GM12878 (cell line): ENCODE results near the gene CPNE5. TPM values are rescaled to one million over a fixed set of nuclear protein-coding genes. Genes with fewer than 3 reads are reported as not detected.
A peak's percentile ranks its signal among the peaks of the same experiment; 100 is the strongest.

ENCODE experiments used
- ATAC-seq: fragments of 200-7000 bp; cut with Tn5 transposase; 3 replicates; pipeline ENCODE4 v1.9.1; 2020; ENCODE audit warnings: mild to moderate bottlenecking, moderate library complexity
- BruUV-seq: library from RNA; stranded (reverse); fragments of 400-500 nt; replicated peaks from 2 replicates; lab custom pipeline; 2021; lab: Mats Ljungman, UMichigan
- CTCF ChIA-PET: fragments of 300-600 bp; sonication (Branson Sonifier 250); formaldehyde crosslinking; extraction: SDS; loops from one replicate; lab custom pipeline; 2021; ENCODE audit warnings: inconsistent platforms; lab: Yijun Ruan, JAX
- POLR2A ChIA-PET: fragments of 350-600 bp; formaldehyde crosslinking; extraction: SDS; loops from one replicate; lab custom pipeline; 2021; ENCODE audit warnings: inconsistent platforms; lab: Charles Lee
- RAD21 ChIA-PET: fragments of 300-600 bp; sonication (Branson Sonifier 250); formaldehyde crosslinking; loops from one replicate; lab custom pipeline; 2023; ENCODE audit warnings: antibody characterized with exemption; ENCODE audit not compliant: unreplicated experiment; lab: Charles Lee
- SMC1A ChIA-PET: fragments of 300-600 bp; sonication (Branson Sonifier 250); formaldehyde crosslinking; loops from one replicate; lab custom pipeline; 2023; ENCODE audit not compliant: unreplicated experiment, uncharacterized antibody; lab: Charles Lee
- DNase-seq: peaks from one replicate; pipeline ENCODE4 v3.0.0-alpha.2; 2011; ENCODE audit warnings: low read depth, low spot score
- FAIRE-seq: peaks from 3 replicates; lab custom pipeline; 2011; peaks lifted over from hg19 to GRCh38; lab: Jason Lieb, UNC
- H2AFZ ChIP-seq: 2 replicates; pipeline ENCODE4 v1.6.0; 2011; ENCODE audit warnings: low read depth, low read length, control low read depth; ENCODE audit not compliant: control insufficient read depth
- H3K27ac ChIP-seq: 2 replicates; pipeline ENCODE4 v1.5.1; 2011; ENCODE audit warnings: control low read depth; ENCODE audit not compliant: control insufficient read depth, insufficient read depth
- H3K27me3 ChIP-seq, 2 experiments: replicated peaks in 1 of 2; 2 replicates each; pipeline versions ENCODE4 v1.6.0 to v1.6.1; 2011; ENCODE audit warnings: low read length in 1 of 2; ENCODE audit not compliant: control insufficient read depth in 2 of 2, insufficient read depth in 2 of 2
- H3K36me3 ChIP-seq, 2 experiments: 2 replicates each; pipeline ENCODE4 v1.5.1; 2011; ENCODE audit warnings: low read length in 1 of 2; ENCODE audit not compliant: control insufficient read depth in 2 of 2, insufficient read depth in 2 of 2
- H3K4me1 ChIP-seq: 2 replicates; pipeline ENCODE4 v1.6.1; 2011; ENCODE audit warnings: mild to moderate bottlenecking, low read length, moderate library complexity, mixed read lengths; ENCODE audit not compliant: control insufficient read depth, insufficient read depth
- H3K4me2 ChIP-seq: 2 replicates; pipeline ENCODE4 v1.6.0; 2011; ENCODE audit warnings: control low read depth; ENCODE audit not compliant: control insufficient read depth, insufficient read depth
- H3K4me3 ChIP-seq: fragments of 200-600 bp; sonication (generic); 2 replicates; pipeline ENCODE4 v1.5.1; 2016
- H3K79me2 ChIP-seq: 2 replicates; pipeline ENCODE4 v1.6.0; 2011; ENCODE audit warnings: low read length; ENCODE audit not compliant: control insufficient read depth, insufficient read depth
- H3K9ac ChIP-seq: 2 replicates; pipeline ENCODE4 v1.8.0; 2011; ENCODE audit warnings: low read length, control low read depth, mixed read lengths; ENCODE audit not compliant: control insufficient read depth, insufficient read depth
- H3K9me3 ChIP-seq: replicated peaks from 3 replicates; pipeline ENCODE4 v1.5.1; 2011; ENCODE audit warnings: mild to moderate bottlenecking, low read length; ENCODE audit not compliant: control insufficient read depth, insufficient read depth
- H4K20me1 ChIP-seq: 2 replicates; pipeline ENCODE4 v1.6.0; 2011; ENCODE audit not compliant: control insufficient read depth, insufficient read depth
- WGBS: methylation state at CpG from one replicate; pipeline ENCODE4 v1.1.6; 2016; ENCODE audit warnings: low lambda C conversion rate; ENCODE audit not compliant: insufficient replicate concordance, insufficient coverage; ENCODE audit errors: missing lambda C conversion rate; 5-methylcytosine and 5-hydroxymethylcytosine counted together
- in situ Hi-C: fragments of 300-500 bp; cut with MboI; formaldehyde crosslinking; loops from 9 replicates; pipeline ENCODE4 v1.14.3; 2018; ENCODE audit warnings: mixed read lengths
- intact Hi-C: fragments of 100-400 bp; cut with micrococcal nuclease; formaldehyde crosslinking; loops from one replicate; pipeline ENCODE4 v1.14.2; 2022; ENCODE audit not compliant: unreplicated experiment
- polyA plus RNA-seq, 11 experiments: library from polyadenylated mRNA; depleted of rRNA in 4 of 11; unstranded in 6 of 11; stranded (reverse) in 5 of 11; fragments of >200 nt; fragmentation: Nextera tagmentation in 4 of 11; fragmentation: Illumina TruSeq in 1 of 11; extraction: Ambion mirVana in 4 of 11; extraction: Trizol in 1 of 11; gene quantifications; 1 replicate in 1 of 11; 2 replicates in 10 of 11; pipeline versions ENCODE4 v1.2.1 to v1.2.3, GENCODE V29; 2011 to 2016; ENCODE audit warnings: inconsistent platforms in 2 of 11, missing spikeins in 2 of 11, low read depth in 1 of 11
- total RNA-seq, 4 experiments: library from RNA; depleted of rRNA in 3 of 4; stranded (reverse); fragments of >200 nt in 3 of 4; fragmentation: Illumina TruSeq in 1 of 4; extraction: Trizol in 1 of 4; gene quantifications; 2 replicates each; pipeline versions ENCODE4 v1.2.1 to v1.2.3, GENCODE V29; 2013 to 2021
- TF ChIP-seq, protein P1 (sequence below): IDR thresholded peaks from 2 replicates; pipeline ENCODE4 v1.6.1; 2012; ENCODE audit warnings: low read depth, low read length, improper control_type of control experiment
- TF ChIP-seq, protein P2 (sequence below): fragments of 450-650 bp; IDR thresholded peaks from 2 replicates; pipeline ENCODE4 v1.6.1; 2017; ENCODE audit warnings: mild to moderate bottlenecking, moderate library complexity

Gene CPNE5
- total and polyA plus RNA-seq, 10 of the 15 experiments (the other 5 are each of a cell fraction or from before 2014, with no cell fraction given) = 2.4 to 39.1 (median 18.2) TPM

DNA sequence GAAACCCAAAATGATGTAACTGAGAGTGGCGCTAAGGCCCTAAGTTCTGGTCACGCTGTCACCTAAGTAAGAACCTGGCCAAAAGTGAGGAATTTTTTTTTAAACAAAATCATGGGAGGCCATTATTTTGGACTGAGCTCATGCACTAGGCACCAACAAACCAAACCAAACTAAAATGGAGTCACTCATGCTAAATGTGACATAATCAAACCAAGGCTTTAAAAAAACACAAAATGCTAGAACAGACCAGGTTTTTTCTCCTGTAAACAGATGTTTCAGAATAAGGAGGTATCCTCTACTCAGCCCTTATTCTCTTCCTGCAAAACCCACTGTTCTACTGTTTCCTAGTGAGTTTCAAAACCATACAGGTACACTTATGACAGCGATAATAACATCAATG is 45.4 kb upstream of the CPNE5 start:
- intact Hi-C loops (loop anchor here (1.0 to 5.0 kb wide), 4 partner anchors 43 to 326 kb away; partner anchors contain the start of gene PIM1), in situ Hi-C loops (loop anchor here (5.0 kb wide), 1 partner anchor 323 kb away; no protein-coding TSS in a partner anchor)
- H3K79me2 ChIP-seq = peaks cover 14% of the 10 kb centered on the region
- no peaks in the 10 kb centered on the region for H3K27me3 ChIP-seq
- ATAC-seq = no peak
- no peaks in the 10 kb centered on the region for H3K36me3 ChIP-seq
- BruUV-seq = no TSS peak
- H3K4me1 ChIP-seq = no peaks in the 10 kb centered on the region
- ChIA-PET RAD21 (interaction anchor here (0.9 to 5.3 kb wide), 10 partner anchors 9 to 382 kb away, joined by 3 to 54 read pairs (median 4); partner anchors contain the start of genes MTCH1 and PPIL1), POLR2A (interaction anchor here (1.4 to 1.9 kb wide), 4 partner anchors 10 to 286 kb away, joined by 4 to 19 read pairs (median 6); partner anchors contain the start of genes MTCH1 and PPIL1), SMC1A (interaction anchor here (0.6 to 5.3 kb wide), 14 partner anchors 10 to 1896 kb away, joined by 3 to 52 read pairs (median 4); partner anchors contain the start of genes MTCH1 and PPIL1), CTCF (interaction anchor here (0.8 to 6.8 kb wide), 24 partner anchors 11 to 327 kb away, joined by 3 to 118 read pairs (median 4); partner anchors contain the start of genes FGD2, MTCH1, PI16 and PIM1)
- H3K9me3 ChIP-seq = no peaks in the 10 kb centered on the region
- no peak overlapping the region; the same call in 1 of the 2 replicates for H3K4me2 ChIP-seq
- WGBS = 98% methylated on average over 3 of the region's 3 CpGs
- H3K27ac ChIP-seq = no peak overlapping the region
- TF ChIP-seq, protein P1, sequence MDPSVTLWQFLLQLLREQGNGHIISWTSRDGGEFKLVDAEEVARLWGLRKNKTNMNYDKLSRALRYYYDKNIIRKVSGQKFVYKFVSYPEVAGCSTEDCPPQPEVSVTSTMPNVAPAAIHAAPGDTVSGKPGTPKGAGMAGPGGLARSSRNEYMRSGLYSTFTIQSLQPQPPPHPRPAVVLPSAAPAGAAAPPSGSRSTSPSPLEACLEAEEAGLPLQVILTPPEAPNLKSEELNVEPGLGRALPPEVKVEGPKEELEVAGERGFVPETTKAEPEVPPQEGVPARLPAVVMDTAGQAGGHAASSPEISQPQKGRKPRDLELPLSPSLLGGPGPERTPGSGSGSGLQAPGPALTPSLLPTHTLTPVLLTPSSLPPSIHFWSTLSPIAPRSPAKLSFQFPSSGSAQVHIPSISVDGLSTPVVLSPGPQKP = no peak
- TF ChIP-seq, protein P2, sequence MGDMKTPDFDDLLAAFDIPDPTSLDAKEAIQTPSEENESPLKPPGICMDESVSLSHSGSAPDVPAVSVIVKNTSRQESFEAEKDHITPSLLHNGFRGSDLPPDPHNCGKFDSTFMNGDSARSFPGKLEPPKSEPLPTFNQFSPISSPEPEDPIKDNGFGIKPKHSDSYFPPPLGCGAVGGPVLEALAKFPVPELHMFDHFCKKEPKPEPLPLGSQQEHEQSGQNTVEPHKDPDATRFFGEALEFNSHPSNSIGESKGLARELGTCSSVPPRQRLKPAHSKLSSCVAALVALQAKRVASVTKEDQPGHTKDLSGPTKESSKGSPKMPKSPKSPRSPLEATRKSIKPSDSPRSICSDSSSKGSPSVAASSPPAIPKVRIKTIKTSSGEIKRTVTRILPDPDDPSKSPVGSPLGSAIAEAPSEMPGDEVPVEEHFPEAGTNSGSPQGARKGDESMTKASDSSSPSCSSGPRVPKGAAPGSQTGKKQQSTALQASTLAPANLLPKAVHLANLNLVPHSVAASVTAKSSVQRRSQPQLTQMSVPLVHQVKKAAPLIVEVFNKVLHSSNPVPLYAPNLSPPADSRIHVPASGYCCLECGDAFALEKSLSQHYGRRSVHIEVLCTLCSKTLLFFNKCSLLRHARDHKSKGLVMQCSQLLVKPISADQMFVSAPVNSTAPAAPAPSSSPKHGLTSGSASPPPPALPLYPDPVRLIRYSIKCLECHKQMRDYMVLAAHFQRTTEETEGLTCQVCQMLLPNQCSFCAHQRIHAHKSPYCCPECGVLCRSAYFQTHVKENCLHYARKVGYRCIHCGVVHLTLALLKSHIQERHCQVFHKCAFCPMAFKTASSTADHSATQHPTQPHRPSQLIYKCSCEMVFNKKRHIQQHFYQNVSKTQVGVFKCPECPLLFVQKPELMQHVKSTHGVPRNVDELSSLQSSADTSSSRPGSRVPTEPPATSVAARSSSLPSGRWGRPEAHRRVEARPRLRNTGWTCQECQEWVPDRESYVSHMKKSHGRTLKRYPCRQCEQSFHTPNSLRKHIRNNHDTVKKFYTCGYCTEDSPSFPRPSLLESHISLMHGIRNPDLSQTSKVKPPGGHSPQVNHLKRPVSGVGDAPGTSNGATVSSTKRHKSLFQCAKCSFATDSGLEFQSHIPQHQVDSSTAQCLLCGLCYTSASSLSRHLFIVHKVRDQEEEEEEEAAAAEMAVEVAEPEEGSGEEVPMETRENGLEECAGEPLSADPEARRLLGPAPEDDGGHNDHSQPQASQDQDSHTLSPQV = peak; percentile 45; the same call in 1 of the 2 replicates
- H2AFZ ChIP-seq = peak overlapping the region; percentile 95
- no peak for FAIRE-seq
- no peak overlapping the region for H3K9ac ChIP-seq
- DNase-seq = no peak
- no peaks in the 10 kb centered on the region for H4K20me1 ChIP-seq
- H3K4me3 ChIP-seq = no peak overlapping the region
